Hepatocyte (in vitro differentiated cells): ENCODE measurements around the gene CABP2.

Experiments
- EZH2 ChIP-seq: fragments of 200-600 bp; sonication (generic); IDR thresholded peaks from 2 replicates; pipeline ENCODE4 v1.6.1; 2016; ENCODE audit warnings: antibody characterized with exemption, mild to moderate bottlenecking, borderline replicate concordance
- TF ChIP-seq, protein P1 (sequence below): fragments of 200-600 bp; sonication (generic); IDR thresholded peaks from 2 replicates; pipeline ENCODE4 v1.5.1; 2016; ENCODE audit warnings: antibody characterized with exemption, mild to moderate bottlenecking; ENCODE audit not compliant: poor library complexity

GRCh38 chr11:67472882-67473281 is 50.4 kb downstream of the CABP2 start:
- TF ChIP-seq, protein P1, sequence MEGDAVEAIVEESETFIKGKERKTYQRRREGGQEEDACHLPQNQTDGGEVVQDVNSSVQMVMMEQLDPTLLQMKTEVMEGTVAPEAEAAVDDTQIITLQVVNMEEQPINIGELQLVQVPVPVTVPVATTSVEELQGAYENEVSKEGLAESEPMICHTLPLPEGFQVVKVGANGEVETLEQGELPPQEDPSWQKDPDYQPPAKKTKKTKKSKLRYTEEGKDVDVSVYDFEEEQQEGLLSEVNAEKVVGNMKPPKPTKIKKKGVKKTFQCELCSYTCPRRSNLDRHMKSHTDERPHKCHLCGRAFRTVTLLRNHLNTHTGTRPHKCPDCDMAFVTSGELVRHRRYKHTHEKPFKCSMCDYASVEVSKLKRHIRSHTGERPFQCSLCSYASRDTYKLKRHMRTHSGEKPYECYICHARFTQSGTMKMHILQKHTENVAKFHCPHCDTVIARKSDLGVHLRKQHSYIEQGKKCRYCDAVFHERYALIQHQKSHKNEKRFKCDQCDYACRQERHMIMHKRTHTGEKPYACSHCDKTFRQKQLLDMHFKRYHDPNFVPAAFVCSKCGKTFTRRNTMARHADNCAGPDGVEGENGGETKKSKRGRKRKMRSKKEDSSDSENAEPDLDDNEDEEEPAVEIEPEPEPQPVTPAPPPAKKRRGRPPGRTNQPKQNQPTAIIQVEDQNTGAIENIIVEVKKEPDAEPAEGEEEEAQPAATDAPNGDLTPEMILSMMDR = no peak
- TF ChIP-seq EZH2 = no peak
